HepG2 (cell line): Measurements from ENCODE around the gene ETFA. TPM values are rescaled to one million over a fixed set of nuclear protein-coding genes. Genes with fewer than 3 reads are reported as not detected.

ENCODE experiments used
- ARNTL ChIP-seq: sonication (generic); formaldehyde crosslinking; IDR thresholded peaks from 2 replicates; pipeline ENCODE4 v1.4.0; 2020; ENCODE audit warnings: mild to moderate bottlenecking, missing genetic modification reagents
- CREM ChIP-seq, 2 experiments: sonication (generic) in 1 of 2; formaldehyde crosslinking in 1 of 2; IDR thresholded peaks; 2 replicates each; pipeline versions ENCODE4 v1.4.0 to v1.6.1; 2016 to 2020; ENCODE audit warnings: antibody characterized with exemption in 1 of 2, mild to moderate bottlenecking in 1 of 2, missing genetic modification reagents in 1 of 2
- GATAD1 ChIP-seq: IDR thresholded peaks from 2 replicates; pipeline ENCODE4 v1.6.1; 2016; ENCODE audit warnings: missing genetic modification reagents, missing compliant biosample characterization
- HDAC1 ChIP-seq: sonication (generic); formaldehyde crosslinking; IDR thresholded peaks from 2 replicates; pipeline ENCODE4 v1.5.1; 2020; ENCODE audit warnings: mild to moderate bottlenecking, missing genetic modification reagents
- KDM5B ChIP-seq: sonication (generic); formaldehyde crosslinking; IDR thresholded peaks from 2 replicates; pipeline ENCODE4 v1.4.0; 2020; ENCODE audit warnings: missing genetic modification reagents, mild to moderate bottlenecking, borderline replicate concordance
- MTA1 ChIP-seq: sonication (generic); formaldehyde crosslinking; IDR thresholded peaks from 2 replicates; pipeline ENCODE4 v1.4.0; 2020; ENCODE audit warnings: missing genetic modification reagents, mild to moderate bottlenecking, borderline replicate concordance
- MYNN ChIP-seq: sonication (generic); formaldehyde crosslinking; IDR thresholded peaks from 2 replicates; pipeline ENCODE4 v1.4.0; 2020; ENCODE audit warnings: mild to moderate bottlenecking, low read depth, missing genetic modification reagents
- POGZ ChIP-seq: sonication (generic); formaldehyde crosslinking; IDR thresholded peaks from 2 replicates; pipeline ENCODE4 v1.4.0; 2020; ENCODE audit warnings: mild to moderate bottlenecking, missing genetic modification reagents
- PRPF4 ChIP-seq: fragments of 200-400 bp; formaldehyde crosslinking; IDR thresholded peaks from 2 replicates; pipeline ENCODE4 v1.6.1; 2016; ENCODE audit warnings: low read length, low read depth; ENCODE audit not compliant: poor library complexity, severe bottlenecking
- PTBP1 ChIP-seq: fragments of 200-400 bp; formaldehyde crosslinking; IDR thresholded peaks from 2 replicates; pipeline ENCODE4 v1.6.1; 2018; ENCODE audit warnings: low read length, low read depth; ENCODE audit not compliant: poor library complexity, severe bottlenecking
- RFXANK ChIP-seq: IDR thresholded peaks from 2 replicates; pipeline ENCODE4 v1.6.1; 2016
- ZNF20 ChIP-seq: sonication (generic); formaldehyde crosslinking; IDR thresholded peaks from 2 replicates; pipeline ENCODE4 v1.4.0; 2020; ENCODE audit warnings: mild to moderate bottlenecking, moderate library complexity, missing genetic modification reagents
- ZNF550 ChIP-seq: sonication (generic); formaldehyde crosslinking; IDR thresholded peaks from 2 replicates; pipeline ENCODE4 v1.4.0; 2020; ENCODE audit warnings: mild to moderate bottlenecking, missing genetic modification reagents, borderline replicate concordance
- ZNF580 ChIP-seq: IDR thresholded peaks from 2 replicates; pipeline ENCODE4 v1.6.1; 2016; ENCODE audit warnings: low read depth, borderline replicate concordance
- ZNF768 ChIP-seq: sonication (generic); formaldehyde crosslinking; IDR thresholded peaks from 2 replicates; pipeline ENCODE4 v1.4.0; 2020; ENCODE audit warnings: missing genetic modification reagents
- ZNF773 ChIP-seq: sonication (generic); formaldehyde crosslinking; IDR thresholded peaks from 2 replicates; pipeline ENCODE4 v1.4.0; 2020; ENCODE audit warnings: missing genetic modification reagents, borderline replicate concordance
- ZNF850 ChIP-seq: sonication (generic); formaldehyde crosslinking; conservative IDR thresholded peaks from 2 replicates; pipeline ENCODE4 v1.9.0; 2021; ENCODE audit warnings: mild to moderate bottlenecking, missing genetic modification reagents
- polyA plus RNA-seq, 8 experiments: library from polyadenylated mRNA; depleted of rRNA in 3 of 8; stranded (reverse) in 7 of 8; unstranded in 1 of 8; fragments of >200 nt; fragmentation: Illumina TruSeq in 4 of 8; extraction: Trizol in 4 of 8; gene quantifications; 2 replicates each; pipeline versions ENCODE4 v1.2.1 to v1.2.3, GENCODE V29; 2011 to 2016; ENCODE audit warnings: low read depth in 4 of 8, missing spikeins in 1 of 8, mixed read lengths in 1 of 8; ENCODE audit not compliant: insufficient read depth in 1 of 8
- total RNA-seq, 5 experiments: library from RNA; depleted of rRNA; stranded (reverse); fragments of >200 nt; fragmentation: Illumina TruSeq; extraction: Trizol; gene quantifications; 2 replicates each; pipeline ENCODE4 v1.2.3, GENCODE V29; 2016; ENCODE audit warnings: low read depth in 1 of 5
- TF ChIP-seq, protein P1 (sequence below): sonication (generic); formaldehyde crosslinking; IDR thresholded peaks from 2 replicates; pipeline ENCODE4 v1.4.0; 2020; ENCODE audit warnings: missing genetic modification reagents, borderline replicate concordance
- TF ChIP-seq, protein P2 (sequence below): sonication (generic); formaldehyde crosslinking; IDR thresholded peaks from 2 replicates; pipeline ENCODE4 v1.4.0; 2020; ENCODE audit warnings: missing genetic modification reagents, borderline replicate concordance
- TF ChIP-seq, protein P3 (sequence below): IDR thresholded peaks from 2 replicates; pipeline ENCODE4 v1.6.1; 2016; ENCODE audit warnings: control low read depth

The ETFA gene
- total and polyA plus RNA-seq, 2 of the 13 experiments (the other 11 are each of a cell fraction or from before 2014, with no cell fraction given) = 291 to 396 TPM

- TF ChIP-seq POGZ (CRISPR knock-in tag) (no peak), KDM5B (CRISPR knock-in tag) (no peak), ZNF20 (no peak), ZNF850 (CRISPR knock-in tag) (no peak), HDAC1 (CRISPR knock-in tag) (no peak), PTBP1 (no peak), RFXANK (CRISPR knock-in tag) (no peak), ZNF550 (CRISPR knock-in tag) (no peak), CREM (IDR thresholded peaks at IDR 0.05) (no peak), CREM (CRISPR knock-in tag; IDR thresholded peaks at IDR 0.05) (no peak), MYNN (CRISPR knock-in tag) (no peak), ZNF773 (no peak), ARNTL (CRISPR knock-in tag) (no peak), GATAD1 (CRISPR knock-in tag) (no peak), PRPF4 (no peak), ZNF768 (CRISPR knock-in tag) (no peak), ZNF580 (no peak), MTA1 (CRISPR knock-in tag) (no peak)
- TF ChIP-seq, protein P1, sequence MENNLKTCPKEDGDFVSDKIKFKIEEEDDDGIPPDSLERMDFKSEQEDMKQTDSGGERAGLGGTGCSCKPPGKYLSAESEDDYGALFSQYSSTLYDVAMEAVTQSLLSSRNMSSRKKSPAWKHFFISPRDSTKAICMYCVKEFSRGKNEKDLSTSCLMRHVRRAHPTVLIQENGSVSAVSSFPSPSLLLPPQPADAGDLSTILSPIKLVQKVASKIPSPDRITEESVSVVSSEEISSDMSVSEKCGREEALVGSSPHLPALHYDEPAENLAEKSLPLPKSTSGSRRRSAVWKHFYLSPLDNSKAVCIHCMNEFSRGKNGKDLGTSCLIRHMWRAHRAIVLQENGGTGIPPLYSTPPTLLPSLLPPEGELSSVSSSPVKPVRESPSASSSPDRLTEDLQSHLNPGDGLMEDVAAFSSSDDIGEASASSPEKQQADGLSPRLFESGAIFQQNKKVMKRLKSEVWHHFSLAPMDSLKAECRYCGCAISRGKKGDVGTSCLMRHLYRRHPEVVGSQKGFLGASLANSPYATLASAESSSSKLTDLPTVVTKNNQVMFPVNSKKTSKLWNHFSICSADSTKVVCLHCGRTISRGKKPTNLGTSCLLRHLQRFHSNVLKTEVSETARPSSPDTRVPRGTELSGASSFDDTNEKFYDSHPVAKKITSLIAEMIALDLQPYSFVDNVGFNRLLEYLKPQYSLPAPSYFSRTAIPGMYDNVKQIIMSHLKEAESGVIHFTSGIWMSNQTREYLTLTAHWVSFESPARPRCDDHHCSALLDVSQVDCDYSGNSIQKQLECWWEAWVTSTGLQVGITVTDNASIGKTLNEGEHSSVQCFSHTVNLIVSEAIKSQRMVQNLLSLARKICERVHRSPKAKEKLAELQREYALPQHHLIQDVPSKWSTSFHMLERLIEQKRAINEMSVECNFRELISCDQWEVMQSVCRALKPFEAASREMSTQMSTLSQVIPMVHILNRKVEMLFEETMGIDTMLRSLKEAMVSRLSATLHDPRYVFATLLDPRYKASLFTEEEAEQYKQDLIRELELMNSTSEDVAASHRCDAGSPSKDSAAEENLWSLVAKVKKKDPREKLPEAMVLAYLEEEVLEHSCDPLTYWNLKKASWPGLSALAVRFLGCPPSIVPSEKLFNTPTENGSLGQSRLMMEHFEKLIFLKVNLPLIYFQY (CRISPR knock-in tag) = peak; percentile 72; the same call in 1 of the 2 replicates
- TF ChIP-seq, protein P2, sequence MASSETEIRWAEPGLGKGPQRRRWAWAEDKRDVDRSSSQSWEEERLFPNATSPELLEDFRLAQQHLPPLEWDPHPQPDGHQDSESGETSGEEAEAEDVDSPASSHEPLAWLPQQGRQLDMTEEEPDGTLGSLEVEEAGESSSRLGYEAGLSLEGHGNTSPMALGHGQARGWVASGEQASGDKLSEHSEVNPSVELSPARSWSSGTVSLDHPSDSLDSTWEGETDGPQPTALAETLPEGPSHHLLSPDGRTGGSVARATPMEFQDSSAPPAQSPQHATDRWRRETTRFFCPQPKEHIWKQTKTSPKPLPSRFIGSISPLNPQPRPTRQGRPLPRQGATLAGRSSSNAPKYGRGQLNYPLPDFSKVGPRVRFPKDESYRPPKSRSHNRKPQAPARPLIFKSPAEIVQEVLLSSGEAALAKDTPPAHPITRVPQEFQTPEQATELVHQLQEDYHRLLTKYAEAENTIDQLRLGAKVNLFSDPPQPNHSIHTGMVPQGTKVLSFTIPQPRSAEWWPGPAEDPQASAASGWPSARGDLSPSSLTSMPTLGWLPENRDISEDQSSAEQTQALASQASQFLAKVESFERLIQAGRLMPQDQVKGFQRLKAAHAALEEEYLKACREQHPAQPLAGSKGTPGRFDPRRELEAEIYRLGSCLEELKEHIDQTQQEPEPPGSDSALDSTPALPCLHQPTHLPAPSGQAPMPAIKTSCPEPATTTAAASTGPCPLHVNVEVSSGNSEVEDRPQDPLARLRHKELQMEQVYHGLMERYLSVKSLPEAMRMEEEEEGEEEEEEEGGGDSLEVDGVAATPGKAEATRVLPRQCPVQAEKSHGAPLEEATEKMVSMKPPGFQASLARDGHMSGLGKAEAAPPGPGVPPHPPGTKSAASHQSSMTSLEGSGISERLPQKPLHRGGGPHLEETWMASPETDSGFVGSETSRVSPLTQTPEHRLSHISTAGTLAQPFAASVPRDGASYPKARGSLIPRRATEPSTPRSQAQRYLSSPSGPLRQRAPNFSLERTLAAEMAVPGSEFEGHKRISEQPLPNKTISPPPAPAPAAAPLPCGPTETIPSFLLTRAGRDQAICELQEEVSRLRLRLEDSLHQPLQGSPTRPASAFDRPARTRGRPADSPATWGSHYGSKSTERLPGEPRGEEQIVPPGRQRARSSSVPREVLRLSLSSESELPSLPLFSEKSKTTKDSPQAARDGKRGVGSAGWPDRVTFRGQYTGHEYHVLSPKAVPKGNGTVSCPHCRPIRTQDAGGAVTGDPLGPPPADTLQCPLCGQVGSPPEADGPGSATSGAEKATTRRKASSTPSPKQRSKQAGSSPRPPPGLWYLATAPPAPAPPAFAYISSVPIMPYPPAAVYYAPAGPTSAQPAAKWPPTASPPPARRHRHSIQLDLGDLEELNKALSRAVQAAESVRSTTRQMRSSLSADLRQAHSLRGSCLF (CRISPR knock-in tag) = no peak
- TF ChIP-seq, protein P3, sequence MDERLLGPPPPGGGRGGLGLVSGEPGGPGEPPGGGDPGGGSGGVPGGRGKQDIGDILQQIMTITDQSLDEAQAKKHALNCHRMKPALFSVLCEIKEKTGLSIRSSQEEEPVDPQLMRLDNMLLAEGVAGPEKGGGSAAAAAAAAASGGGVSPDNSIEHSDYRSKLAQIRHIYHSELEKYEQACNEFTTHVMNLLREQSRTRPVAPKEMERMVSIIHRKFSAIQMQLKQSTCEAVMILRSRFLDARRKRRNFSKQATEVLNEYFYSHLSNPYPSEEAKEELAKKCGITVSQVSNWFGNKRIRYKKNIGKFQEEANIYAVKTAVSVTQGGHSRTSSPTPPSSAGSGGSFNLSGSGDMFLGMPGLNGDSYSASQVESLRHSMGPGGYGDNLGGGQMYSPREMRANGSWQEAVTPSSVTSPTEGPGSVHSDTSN = no peak
These were observed 120.3 kb downstream of the ETFA start (continued) for GRCh38 chr15:76190751-76191538.
